ENCODE results near the gene MCRIP2.

GRCh38 chr16:666572-666971, 24.9 kb downstream of the MCRIP2 start:
- no peak for TF ChIP-seq RAD21 (conservative IDR thresholded peaks at IDR 0.05 in 1 of 2, IDR thresholded peaks at IDR 0.05 in 1 of 2)
- no peak for TF ChIP-seq RFX5 (IDR thresholded peaks at IDR 0.05)
- no peak for TF ChIP-seq REST (IDR thresholded peaks at IDR 0.05)
- TF ChIP-seq CTCF (IDR thresholded peaks at IDR 0.05) = no peak
- no peak for TF ChIP-seq PBX3 (IDR thresholded peaks at IDR 0.05)
- TF ChIP-seq SMC3 (IDR thresholded peaks at IDR 0.05) = no peak
- TF ChIP-seq POLR2A (IDR thresholded peaks at IDR 0.05; ENCODE audit: low read length) = no peak
- no peak for TF ChIP-seq JUN (IDR thresholded peaks at IDR 0.05)
- TF ChIP-seq HDAC2 (IDR thresholded peaks at IDR 0.05) = no peak
- no peak for TF ChIP-seq USF2 (IDR thresholded peaks at IDR 0.05)
